ENCODE data around the gene TBXA2R.

Gene TBXA2R

GRCh38 chr19:3620817-3621547, 14.3 kb upstream of the TBXA2R start:
- ATAC-seq (replicated peaks; ENCODE audit: extremely low read depth, poor library complexity, severe bottlenecking) (no peak), DNase-seq (ENCODE audit: low spot score in 2 of 2) (no peak)
- no peak overlapping the region for H3K4me3 Mint-ChIP-seq
- no peak overlapping the region for H3K27ac Mint-ChIP-seq (ENCODE audit: low read depth)
- peaks cover 16% of the 10 kb centered on the region for H3K4me1 Mint-ChIP-seq
- H3K9me3 Mint-ChIP-seq = no peaks in the 10 kb centered on the region
- no peaks in the 10 kb centered on the region for H3K27me3 Mint-ChIP-seq
- peaks cover 18% of the 10 kb centered on the region for H3K36me3 Mint-ChIP-seq (ENCODE audit: insufficient read depth)

GRCh38 chr19:3620145-3620816, 13.6 kb upstream of the TBXA2R start:
- no peaks in the 10 kb centered on the region for H3K9me3 Mint-ChIP-seq
- H3K27ac Mint-ChIP-seq (ENCODE audit: low read depth) = no peak overlapping the region
- DNase-seq (ENCODE audit: low spot score in 2 of 2) = no peak
- H3K4me1 Mint-ChIP-seq = peaks cover 13% of the 10 kb centered on the region
- H3K27me3 Mint-ChIP-seq = no peaks in the 10 kb centered on the region
- H3K4me3 Mint-ChIP-seq = no peak overlapping the region
- ATAC-seq (replicated peaks; ENCODE audit: extremely low read depth, poor library complexity, severe bottlenecking) = no peak
- peaks cover 15% of the 10 kb centered on the region for H3K36me3 Mint-ChIP-seq (ENCODE audit: insufficient read depth)

- H3K36me3 Mint-ChIP-seq (ENCODE audit: insufficient read depth) = peaks cover 14% of the 10 kb centered on the region
- no peak for DNase-seq (ENCODE audit: low spot score in 2 of 2)
- H3K4me1 Mint-ChIP-seq = peaks cover 13% of the 10 kb centered on the region
- H3K4me3 Mint-ChIP-seq = no peak overlapping the region
- no peak overlapping the region for H3K27ac Mint-ChIP-seq (ENCODE audit: low read depth)
- ATAC-seq (replicated peaks; ENCODE audit: extremely low read depth, poor library complexity, severe bottlenecking) = no peak
- no peaks in the 10 kb centered on the region for H3K27me3 Mint-ChIP-seq
- H3K9me3 Mint-ChIP-seq = no peaks in the 10 kb centered on the region
Measured at GRCh38 chr19:3619631-3620012, 12.9 kb upstream of the TBXA2R start.

- no peak for DNase-seq (ENCODE audit: low spot score in 2 of 2)
- Mint-ChIP-seq H3K27me3 (no peaks in the 10 kb centered on the region), H3K27ac (ENCODE audit: low read depth) (no peak overlapping the region), H3K4me1 (peaks cover 7% of the 10 kb centered on the region), H3K36me3 (ENCODE audit: insufficient read depth) (peaks cover 14% of the 10 kb centered on the region), H3K4me3 (no peak overlapping the region), H3K9me3 (no peaks in the 10 kb centered on the region)
- ATAC-seq (replicated peaks; ENCODE audit: extremely low read depth, poor library complexity, severe bottlenecking) = no peak
Measured at GRCh38 chr19:3618811-3619630, 12.3 kb upstream of the TBXA2R start.

GRCh38 chr19:3618144-3618810, 11.6 kb upstream of the TBXA2R start:
- H3K4me3 Mint-ChIP-seq = no peak overlapping the region
- ATAC-seq (replicated peaks; ENCODE audit: extremely low read depth, poor library complexity, severe bottlenecking) (no peak), DNase-seq (ENCODE audit: low spot score in 2 of 2) (peak in 1 of 2 donors; percentile 40)
- no peak overlapping the region for H3K27ac Mint-ChIP-seq (ENCODE audit: low read depth)
- no peaks in the 10 kb centered on the region for H3K27me3 Mint-ChIP-seq
- H3K4me1 Mint-ChIP-seq = peaks cover 6% of the 10 kb centered on the region
- peaks cover 11% of the 10 kb centered on the region for H3K36me3 Mint-ChIP-seq (ENCODE audit: insufficient read depth)
- H3K9me3 Mint-ChIP-seq = no peaks in the 10 kb centered on the region

GRCh38 chr19:3617463-3617862, 10.8 kb upstream of the TBXA2R start:
- Mint-ChIP-seq H3K27me3 (no peaks in the 10 kb centered on the region), H3K4me1 (peaks cover 5% of the 10 kb centered on the region), H3K27ac (ENCODE audit: low read depth) (no peak overlapping the region), H3K36me3 (ENCODE audit: insufficient read depth) (peaks cover 6% of the 10 kb centered on the region), H3K4me3 (no peak overlapping the region), H3K9me3 (no peaks in the 10 kb centered on the region)
- DNase-seq (ENCODE audit: low spot score in 2 of 2) (no peak), ATAC-seq (replicated peaks; ENCODE audit: extremely low read depth, poor library complexity, severe bottlenecking) (no peak)

- no peak for DNase-seq (ENCODE audit: low spot score in 2 of 2)
- H3K27me3 Mint-ChIP-seq = no peaks in the 10 kb centered on the region
- H3K9me3 Mint-ChIP-seq = no peaks in the 10 kb centered on the region
- H3K36me3 Mint-ChIP-seq (ENCODE audit: insufficient read depth) = peaks cover 9% of the 10 kb centered on the region
- H3K27ac Mint-ChIP-seq (ENCODE audit: low read depth) = no peak overlapping the region
- ATAC-seq (replicated peaks; ENCODE audit: extremely low read depth, poor library complexity, severe bottlenecking) = no peak
- H3K4me3 Mint-ChIP-seq = no peak overlapping the region
- no peaks in the 10 kb centered on the region for H3K4me1 Mint-ChIP-seq
Measured at GRCh38 chr19:3615524-3616135, 9.0 kb upstream of the TBXA2R start.

- H3K27me3 Mint-ChIP-seq = no peaks in the 10 kb centered on the region
- H3K27ac Mint-ChIP-seq (ENCODE audit: low read depth) = no peak overlapping the region
- DNase-seq (ENCODE audit: low spot score in 2 of 2) (no peak), ATAC-seq (replicated peaks; ENCODE audit: extremely low read depth, poor library complexity, severe bottlenecking) (no peak)
- no peaks in the 10 kb centered on the region for H3K9me3 Mint-ChIP-seq
- H3K36me3 Mint-ChIP-seq (ENCODE audit: insufficient read depth) = peaks cover 9% of the 10 kb centered on the region
- H3K4me1 Mint-ChIP-seq = no peaks in the 10 kb centered on the region
- H3K4me3 Mint-ChIP-seq = no peak overlapping the region
Measured at GRCh38 chr19:3614858-3615505, 8.3 kb upstream of the TBXA2R start.

GRCh38 chr19:3613818-3614661, 7.4 kb upstream of the TBXA2R start:
- H3K4me1 Mint-ChIP-seq = no peaks in the 10 kb centered on the region
- H3K27me3 Mint-ChIP-seq = no peaks in the 10 kb centered on the region
- H3K4me3 Mint-ChIP-seq = no peak overlapping the region
- ATAC-seq (replicated peaks; ENCODE audit: extremely low read depth, poor library complexity, severe bottlenecking) (no peak), DNase-seq (ENCODE audit: low spot score in 2 of 2) (no peak)
- peaks cover 11% of the 10 kb centered on the region for H3K36me3 Mint-ChIP-seq (ENCODE audit: insufficient read depth)
- no peak overlapping the region for H3K27ac Mint-ChIP-seq (ENCODE audit: low read depth)
- H3K9me3 Mint-ChIP-seq = no peaks in the 10 kb centered on the region

GRCh38 chr19:3612901-3613741, 6.4 kb upstream of the TBXA2R start:
- no peak for DNase-seq (ENCODE audit: low spot score in 2 of 2)
- Mint-ChIP-seq H3K36me3 (ENCODE audit: insufficient read depth) (peaks cover 11% of the 10 kb centered on the region), H3K27me3 (no peaks in the 10 kb centered on the region), H3K4me1 (peaks cover 3% of the 10 kb centered on the region), H3K9me3 (no peaks in the 10 kb centered on the region), H3K27ac (ENCODE audit: low read depth) (no peak overlapping the region), H3K4me3 (no peak overlapping the region)
- ATAC-seq (replicated peaks; ENCODE audit: extremely low read depth, poor library complexity, severe bottlenecking) = no peak

All from central memory CD8-positive, alpha-beta T cell (primary cell).